Skeletal muscle satellite cell (primary cell): Measurements from ENCODE around the gene TXNDC12.
A peak's percentile ranks its signal among the peaks of the same experiment; 100 is the strongest.
"Not testable (repeated sequence)": the region's sequence is repeated elsewhere in the genome, so short reads cannot be mapped to it uniquely, and the experiment has no call there.

ENCODE experiments used
- H3K27me3 ChIP-seq: 2 replicates; pipeline ENCODE4 v1.7.0; 2013; ENCODE audit warnings: low read length; ENCODE audit not compliant: control insufficient read depth, insufficient read depth
- H3K36me3 ChIP-seq: 2 replicates; pipeline ENCODE4 v1.7.0; 2013; ENCODE audit warnings: mild to moderate bottlenecking, control low read depth, low read length; ENCODE audit not compliant: insufficient read depth
- H3K4me1 ChIP-seq: 2 replicates; pipeline ENCODE4 v1.7.0; 2013; ENCODE audit warnings: low read length; ENCODE audit not compliant: control insufficient read depth, insufficient read depth
- H3K4me2 ChIP-seq: 2 replicates; pipeline ENCODE4 v1.7.0; 2013; ENCODE audit warnings: mild to moderate bottlenecking, low read length
- H3K4me3 ChIP-seq: 2 replicates; pipeline ENCODE4 v1.7.0; 2013; ENCODE audit warnings: low read length
- H3K9ac ChIP-seq: 2 replicates; pipeline ENCODE4 v1.7.0; 2013; ENCODE audit warnings: mild to moderate bottlenecking, low read depth, low read length, moderate library complexity
- H3K9me3 ChIP-seq: replicated peaks from 2 replicates; pipeline ENCODE4 v1.7.0; 2013; ENCODE audit warnings: mild to moderate bottlenecking, control low read depth, low read length

The TXNDC12 gene

DNA sequence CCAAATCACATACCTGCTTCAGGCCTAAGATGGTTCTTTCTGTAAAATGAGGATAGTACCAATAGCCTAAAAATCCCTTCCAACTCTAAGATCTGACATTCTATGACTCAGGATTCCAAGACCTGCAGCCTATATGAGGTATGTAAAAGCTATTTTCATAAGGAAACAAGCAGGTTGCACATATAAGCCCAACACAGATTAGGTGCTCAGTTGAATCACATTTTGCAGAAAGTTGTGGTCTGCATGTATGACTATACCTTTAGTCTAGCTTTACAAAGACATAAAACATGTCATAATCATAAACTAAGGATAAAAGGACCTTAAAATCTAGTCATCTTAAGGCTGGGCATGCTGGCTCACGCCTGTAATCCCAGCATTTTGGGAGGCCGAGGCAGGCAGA, 28.7 kb downstream of the TXNDC12 start:
- no peak overlapping the region for H3K4me2 ChIP-seq
- H3K9me3 ChIP-seq = no peaks in the 10 kb centered on the region
- no peak overlapping the region for H3K4me3 ChIP-seq
- H3K36me3 ChIP-seq = peaks cover 33% of the 10 kb centered on the region
- H3K9ac ChIP-seq = no peak overlapping the region
- peaks cover under 1% of the 10 kb centered on the region for H3K4me1 ChIP-seq
- no peaks in the 10 kb centered on the region for H3K27me3 ChIP-seq

DNA sequence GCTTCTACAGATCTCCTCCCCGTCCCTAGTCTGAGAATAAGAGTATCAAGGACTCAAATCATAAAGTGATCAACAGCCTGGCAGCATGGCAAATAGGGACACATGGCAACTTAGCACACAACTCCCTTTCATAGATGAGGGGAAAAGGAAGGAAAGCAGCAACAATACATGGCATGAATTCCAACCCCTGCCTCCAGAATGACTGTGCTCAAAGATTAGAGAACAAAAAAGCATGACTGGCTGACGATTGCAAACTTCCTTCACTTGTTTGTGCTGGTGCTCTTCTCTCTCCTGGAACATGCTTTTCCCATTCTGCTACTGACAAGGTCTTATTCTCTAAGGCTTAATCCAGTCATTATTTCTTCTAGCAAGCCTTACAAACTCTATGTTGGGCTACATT, 32.9 kb downstream of the TXNDC12 start:
- peaks cover 48% of the 10 kb centered on the region for H3K36me3 ChIP-seq
- H3K4me2 ChIP-seq = no peak overlapping the region
- no peaks in the 10 kb centered on the region for H3K27me3 ChIP-seq
- no peak overlapping the region for H3K9ac ChIP-seq
- no peaks in the 10 kb centered on the region for H3K4me1 ChIP-seq
- no peak overlapping the region for H3K4me3 ChIP-seq
- H3K9me3 ChIP-seq = no peaks in the 10 kb centered on the region

DNA sequence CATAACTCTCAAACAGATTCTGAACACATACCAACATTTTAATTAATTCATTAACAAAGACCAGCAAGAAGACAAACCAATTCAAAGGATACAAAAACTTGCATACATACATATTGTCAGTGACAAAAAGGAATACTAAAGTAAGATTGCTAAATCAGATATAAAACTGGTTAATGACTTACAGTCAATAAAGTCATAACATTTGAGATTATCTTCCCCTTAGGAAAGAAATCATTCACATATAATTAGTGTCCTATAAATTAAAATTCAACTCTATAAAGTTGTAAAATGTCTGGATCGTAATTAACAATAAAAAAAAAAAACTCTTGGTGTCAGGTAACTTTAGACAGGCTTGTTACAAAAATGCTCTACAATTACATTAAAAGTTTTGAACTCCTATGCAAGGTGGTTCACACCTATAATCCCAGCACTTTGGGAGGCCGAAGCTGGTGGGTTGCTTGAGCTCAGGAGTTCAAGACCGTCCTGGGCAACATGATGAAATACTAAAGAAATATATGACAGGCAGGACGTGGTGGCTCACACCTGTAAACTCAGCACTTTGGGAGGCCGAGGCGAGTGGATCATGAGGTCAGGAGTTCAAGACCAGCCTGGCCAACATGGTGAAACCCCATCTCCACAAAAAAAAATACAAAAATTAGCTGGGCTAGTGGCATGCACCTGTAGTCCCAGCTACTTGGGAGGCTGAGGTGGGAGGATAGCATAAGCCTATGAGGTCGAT, 46.8 kb downstream of the TXNDC12 start:
- Histone ChIP-seq H3K36me3 (no peaks in the 10 kb centered on the region), H3K4me1 (peaks cover 25% of the 10 kb centered on the region), H3K4me2 (no peak overlapping the region), H3K27me3 (no peaks in the 10 kb centered on the region), H3K9ac (no peak overlapping the region), H3K4me3 (no peak overlapping the region), H3K9me3 (no peaks in the 10 kb centered on the region)

DNA sequence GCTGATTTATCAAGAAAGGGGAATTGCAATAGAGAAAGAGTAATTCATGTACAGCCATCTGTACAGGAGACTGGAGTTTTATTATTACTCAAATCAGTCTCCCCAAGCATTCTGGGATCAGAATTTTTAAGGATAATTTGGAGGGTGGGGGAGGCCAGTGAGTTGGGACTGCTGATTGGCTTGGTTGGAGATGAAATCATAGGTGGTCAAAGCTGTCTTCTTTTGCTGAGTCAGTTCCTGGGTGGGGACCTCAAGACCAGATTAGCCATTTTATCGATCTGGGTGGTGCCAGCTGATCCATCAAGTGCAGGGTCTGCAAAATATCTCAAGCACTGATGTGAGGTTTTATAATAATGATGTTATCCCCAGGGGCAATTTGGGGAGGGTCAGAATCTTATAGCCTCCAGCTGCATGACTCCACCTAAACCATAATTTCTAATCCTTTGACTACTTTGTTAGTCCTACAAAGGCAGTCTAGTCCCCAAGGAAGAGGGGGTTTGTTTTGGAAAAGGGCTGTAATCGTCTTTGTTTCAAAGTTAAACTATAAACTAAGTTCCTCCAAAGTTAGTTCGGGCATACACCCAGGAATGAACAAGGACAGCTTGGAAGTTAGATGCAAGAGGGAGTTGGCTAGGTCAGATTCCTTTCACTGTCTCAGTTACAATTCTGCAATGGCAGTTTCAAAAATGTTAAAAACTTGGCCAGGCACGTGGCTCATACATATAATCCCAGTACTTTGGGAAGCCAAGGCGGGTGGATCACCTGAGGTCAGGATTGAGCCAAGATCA, 47.6 kb downstream of the TXNDC12 start:
- Histone ChIP-seq H3K4me3 (no peak overlapping the region), H3K4me1 (peaks cover 25% of the 10 kb centered on the region), H3K9ac (no peak overlapping the region)

DNA sequence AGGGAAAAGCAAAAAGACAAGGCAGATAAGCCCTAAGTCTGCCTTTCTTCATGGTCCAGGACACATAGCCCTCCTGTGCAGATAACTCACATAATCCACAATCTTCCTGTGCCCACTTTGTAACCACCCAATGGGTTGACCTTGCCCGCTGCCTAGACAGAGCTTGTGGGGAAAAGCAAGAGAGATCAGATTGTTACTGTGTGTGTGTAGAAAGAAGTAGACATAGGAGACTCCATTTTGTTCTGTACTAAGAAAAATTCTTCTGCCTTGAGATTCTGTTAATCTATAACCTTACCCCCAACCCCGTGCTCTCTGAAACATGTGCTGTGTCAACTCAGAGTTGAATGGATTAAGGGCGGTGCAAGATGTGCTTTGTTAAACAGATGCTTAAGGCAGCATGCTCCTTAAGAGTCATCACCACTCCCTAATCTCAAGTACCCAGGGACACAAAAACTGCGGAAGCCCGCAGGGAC, 48.9 kb downstream of the TXNDC12 start:
- H3K4me2 ChIP-seq = peak overlapping the region; percentile 71
- peaks cover 25% of the 10 kb centered on the region for H3K4me1 ChIP-seq
- peak overlapping the region; percentile 32 for H3K4me3 ChIP-seq
- not testable (repeated sequence) for H3K36me3 ChIP-seq, H3K27me3 ChIP-seq, H3K9me3 ChIP-seq
- H3K9ac ChIP-seq = peak overlapping the region; percentile 80

More for the DNA sequence above, 47.6 kb downstream of the TXNDC12 start:
- H3K27me3 ChIP-seq = no peaks in the 10 kb centered on the region
- no peaks in the 10 kb centered on the region for H3K36me3 ChIP-seq
- H3K9me3 ChIP-seq = no peaks in the 10 kb centered on the region
- no peak overlapping the region for H3K4me2 ChIP-seq

DNA sequence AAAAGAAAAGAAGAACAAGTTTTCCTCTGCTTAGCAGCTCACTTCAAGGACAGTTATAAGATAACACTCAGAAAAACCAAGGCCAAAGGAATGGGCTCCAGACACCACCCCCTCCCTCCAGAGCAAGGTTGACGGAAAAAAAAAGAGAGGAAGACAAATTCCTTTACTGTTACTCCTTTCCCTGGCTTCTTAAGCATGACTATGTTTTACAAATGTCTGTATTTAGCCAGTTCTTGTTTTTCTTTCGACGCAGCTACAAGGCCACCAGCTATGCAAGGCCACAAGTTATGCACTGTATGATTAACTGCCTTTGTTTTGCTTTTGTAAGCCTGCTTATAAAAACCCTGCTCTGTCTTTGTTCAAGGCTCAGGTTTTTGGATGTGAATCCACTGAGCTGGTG, 49.4 kb downstream of the TXNDC12 start:
- not testable (repeated sequence) for H3K9me3 ChIP-seq, H3K36me3 ChIP-seq, H3K27me3 ChIP-seq
- Histone ChIP-seq H3K4me1 (peaks cover 25% of the 10 kb centered on the region), H3K4me3 (peak overlapping the region; percentile 32), H3K4me2 (peak overlapping the region; percentile 71), H3K9ac (peak overlapping the region; percentile 80)

DNA sequence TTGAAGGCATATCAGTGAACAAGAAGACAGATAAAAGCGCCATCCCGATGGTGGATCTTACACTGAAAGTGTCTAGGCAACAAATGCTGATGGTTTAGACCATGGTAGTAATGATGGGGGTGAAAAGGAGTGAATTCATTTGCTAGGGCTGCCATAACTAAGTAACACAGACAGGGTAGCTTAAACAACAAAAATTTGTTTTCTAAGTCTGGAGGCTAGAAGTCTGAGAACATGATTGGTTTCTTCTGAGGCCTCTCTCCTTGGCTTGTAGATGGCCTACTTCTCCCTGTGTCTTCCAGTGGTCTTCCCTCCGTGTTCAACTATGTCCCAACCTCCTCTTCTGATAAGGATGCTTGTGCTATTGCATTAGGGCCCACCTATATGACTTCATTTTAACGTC, 51.1 kb downstream of the TXNDC12 start:
- no peaks in the 10 kb centered on the region for H3K36me3 ChIP-seq
- no peak overlapping the region for H3K9ac ChIP-seq
- no peaks in the 10 kb centered on the region for H3K9me3 ChIP-seq
- no peaks in the 10 kb centered on the region for H3K27me3 ChIP-seq
- H3K4me3 ChIP-seq = no peak overlapping the region
- no peak overlapping the region for H3K4me2 ChIP-seq
- H3K4me1 ChIP-seq = peaks cover 25% of the 10 kb centered on the region

DNA sequence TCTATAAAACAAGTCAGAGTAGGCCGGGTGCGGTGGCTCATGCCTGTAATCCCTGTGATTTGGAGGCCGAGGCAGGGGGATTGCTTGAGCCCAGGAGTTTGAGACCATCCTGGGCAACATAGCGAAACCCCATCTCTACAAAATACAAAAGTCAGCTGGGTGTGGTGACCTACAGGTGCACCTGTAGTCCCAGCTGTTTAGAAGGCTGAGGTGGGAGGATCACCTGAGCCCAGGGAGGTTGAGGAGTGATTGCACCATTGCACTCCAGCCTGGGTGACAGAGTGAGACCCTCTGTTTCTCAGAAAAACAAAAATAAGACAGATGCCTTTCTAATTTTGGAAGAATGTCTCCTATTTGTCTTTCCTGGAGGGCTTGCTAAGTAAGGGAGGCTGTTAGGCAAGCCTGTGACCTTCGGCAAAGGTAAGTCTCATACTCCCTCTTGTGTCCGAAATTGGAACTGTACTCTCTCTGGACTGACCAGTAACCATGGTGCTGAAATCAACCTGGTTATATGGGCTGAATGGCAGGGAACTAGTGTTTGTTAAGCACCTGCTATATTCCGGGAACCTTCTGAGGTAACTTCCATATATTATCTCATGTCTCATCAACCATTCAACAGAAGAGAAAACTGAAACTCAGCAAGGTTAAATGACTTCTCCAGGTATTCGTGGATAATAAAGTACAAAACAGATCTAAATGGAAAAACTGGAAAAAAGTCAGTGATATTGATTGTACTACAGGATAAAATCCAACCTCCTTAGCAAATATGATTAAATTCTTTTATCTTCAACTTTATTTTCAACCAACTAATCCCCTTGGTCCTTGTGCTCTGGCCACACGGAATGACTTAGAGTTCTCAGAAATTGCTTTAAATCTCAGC, 52.7 kb downstream of the TXNDC12 start:
- Histone ChIP-seq H3K36me3 (no peaks in the 10 kb centered on the region), H3K4me3 (no peak overlapping the region), H3K27me3 (no peaks in the 10 kb centered on the region), H3K9ac (no peak overlapping the region), H3K4me1 (peaks cover 20% of the 10 kb centered on the region), H3K4me2 (no peak overlapping the region), H3K9me3 (no peaks in the 10 kb centered on the region)

GRCh38 chr1:51998701-51999100, 56.3 kb downstream of the TXNDC12 start:
- no peak overlapping the region for H3K4me2 ChIP-seq
- H3K9me3 ChIP-seq = no peaks in the 10 kb centered on the region
- no peaks in the 10 kb centered on the region for H3K36me3 ChIP-seq
- H3K4me1 ChIP-seq = no peaks in the 10 kb centered on the region
- no peak overlapping the region for H3K9ac ChIP-seq
- no peaks in the 10 kb centered on the region for H3K27me3 ChIP-seq
- no peak overlapping the region for H3K4me3 ChIP-seq

DNA sequence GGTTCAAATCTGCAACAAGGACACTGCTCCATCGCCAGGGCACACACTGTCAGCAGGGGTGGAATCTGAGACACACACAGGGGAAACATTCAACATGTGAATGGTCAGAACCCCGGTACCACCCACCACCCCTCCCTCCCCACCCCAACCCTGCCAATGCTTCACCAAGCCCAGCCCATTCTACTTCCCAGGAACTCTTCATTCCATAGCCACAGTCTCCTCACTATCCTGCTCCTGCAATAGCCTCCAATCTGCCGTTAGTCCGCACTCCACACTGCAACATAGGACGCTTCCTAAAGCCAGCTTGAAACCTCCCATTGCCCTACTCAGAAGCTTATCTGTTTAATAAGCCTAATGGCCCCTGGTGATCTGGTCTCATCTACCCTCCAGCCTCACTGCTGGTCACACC, 57.0 kb downstream of the TXNDC12 start:
- no peaks in the 10 kb centered on the region for H3K36me3 ChIP-seq
- H3K9me3 ChIP-seq = no peaks in the 10 kb centered on the region
- H3K9ac ChIP-seq = no peak overlapping the region
- H3K4me1 ChIP-seq = no peaks in the 10 kb centered on the region
- H3K27me3 ChIP-seq = no peaks in the 10 kb centered on the region
- no peak overlapping the region for H3K4me2 ChIP-seq
- H3K4me3 ChIP-seq = no peak overlapping the region

DNA sequence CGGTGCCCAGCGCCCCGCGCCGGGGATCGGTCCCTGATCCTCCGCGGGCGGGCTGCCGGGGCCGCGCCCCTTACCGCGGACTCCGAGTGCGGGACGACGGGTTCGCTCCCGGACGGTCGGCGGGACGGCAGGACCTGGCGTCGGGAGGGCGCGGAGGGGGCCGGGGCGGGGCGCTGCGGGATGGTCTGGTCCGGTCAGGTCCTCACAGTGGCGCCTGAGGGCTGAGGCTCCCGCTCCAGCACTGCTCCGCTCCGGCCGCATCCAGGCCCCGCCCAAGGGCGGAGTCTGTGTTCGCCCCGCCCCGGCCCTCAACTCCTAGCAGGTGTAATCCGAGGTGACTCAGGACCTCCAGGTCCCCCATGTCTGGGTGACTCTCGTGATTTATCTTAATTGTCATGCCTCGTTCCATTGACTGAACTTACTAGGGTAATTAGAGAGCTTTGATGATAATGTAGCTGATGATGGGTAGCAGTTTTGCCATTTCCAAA, 64.5 kb downstream of the TXNDC12 start, which contains the start of gene RAB3B:
Gene RAB3B, minus strand, starts transcription at position 223 of the 488 bp plus-strand sequence. CDS start 13,583 bp downstream, outside the sequence.
- Histone ChIP-seq H3K9ac (peak within 1 kb of the TSS; percentile 73), H3K4me3 (peak within 1 kb of the TSS; percentile 87), H3K9me3 (no peaks in the 10 kb centered on the region), H3K36me3 (no peaks in the 10 kb centered on the region), H3K27me3 (peaks cover 13% of the 10 kb centered on the region), H3K4me2 (peak within 1 kb of the TSS; percentile 64), H3K4me1 (peaks cover 4% of the 10 kb centered on the region)
